ENCODE measurements around the gene STK39. TPM values are rescaled to one million over a fixed set of nuclear protein-coding genes. Genes with fewer than 3 reads are reported as not detected.

Gene STK39
- total and polyA plus RNA-seq, 2 of the 4 experiments (the other 2 are of a cell fraction): 11.8 to 16.4 TPM

GRCh38 chr2:168230389-168230788 lies 17.0 kb downstream of the STK39 start:
- H2BK5ac ChIP-seq (ENCODE audit: low read depth, low read length, poor library complexity, severe bottlenecking): no peak overlapping the region
- H3K9ac ChIP-seq (ENCODE audit: low read depth, low read length): no peak overlapping the region
- peaks cover 8% of the 10 kb centered on the region; the same call in 1 of the 2 replicates for H4K20me1 ChIP-seq (ENCODE audit: insufficient read depth, low read length)
- no peak overlapping the region for H2BK120ac ChIP-seq (ENCODE audit: low read depth, low read length)
- ChIA-PET CTCF (no interaction called here), POLR2A (ENCODE audit: unreplicated experiment) (no interaction called here)
- no peak overlapping the region for H3K4me2 ChIP-seq (ENCODE audit: low read depth, low read length)
- no peak overlapping the region for H2BK20ac ChIP-seq (ENCODE audit: low read depth, low read length)
- DNase-seq: no peak
- H2BK15ac ChIP-seq (ENCODE audit: low read depth, low read length): no peak overlapping the region
- peak overlapping the region; percentile 42; the same call in 1 of the 2 replicates for H3K23ac ChIP-seq (ENCODE audit: low read depth, low read length)
- H4K8ac ChIP-seq (ENCODE audit: low read depth in 2 of 2, low read length in 2 of 2): no peak overlapping the region
- 0 out of 2 replicates have a peak, but pooled peaks cover 2% of the 10 kb centered on the region for H3K36me3 ChIP-seq (ENCODE audit: control insufficient read depth, insufficient read depth, low read length)
- no peak overlapping the region for H3K4me3 ChIP-seq (ENCODE audit: insufficient read depth, low read depth, low read length)
- H3K18ac ChIP-seq (ENCODE audit: low read depth, low read length): no peak overlapping the region
- H3K4me1 ChIP-seq (ENCODE audit: control insufficient read depth, insufficient read depth, low read length): peaks cover 6% of the 10 kb centered on the region; the same call in 1 of the 2 replicates
- intact Hi-C loops (cut with micrococcal nuclease): no loop called here
- H2AK9ac ChIP-seq (replicated peaks; ENCODE audit: low read depth, low read length, poor library complexity): no peak overlapping the region
- TF ChIP-seq RAD21 (IDR thresholded peaks at IDR 0.05; ENCODE audit: low read length) (no peak), USF2 (IDR thresholded peaks at IDR 0.05; ENCODE audit: low read depth, low read length) (no peak), RCOR1 (IDR thresholded peaks at IDR 0.05; ENCODE audit: insufficient replicate concordance, low read length) (no peak), CEBPB (IDR thresholded peaks at IDR 0.05; ENCODE audit: low read depth, low read length) (no peak)
- TF ChIP-seq, protein P1, sequence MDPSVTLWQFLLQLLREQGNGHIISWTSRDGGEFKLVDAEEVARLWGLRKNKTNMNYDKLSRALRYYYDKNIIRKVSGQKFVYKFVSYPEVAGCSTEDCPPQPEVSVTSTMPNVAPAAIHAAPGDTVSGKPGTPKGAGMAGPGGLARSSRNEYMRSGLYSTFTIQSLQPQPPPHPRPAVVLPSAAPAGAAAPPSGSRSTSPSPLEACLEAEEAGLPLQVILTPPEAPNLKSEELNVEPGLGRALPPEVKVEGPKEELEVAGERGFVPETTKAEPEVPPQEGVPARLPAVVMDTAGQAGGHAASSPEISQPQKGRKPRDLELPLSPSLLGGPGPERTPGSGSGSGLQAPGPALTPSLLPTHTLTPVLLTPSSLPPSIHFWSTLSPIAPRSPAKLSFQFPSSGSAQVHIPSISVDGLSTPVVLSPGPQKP (IDR thresholded peaks at IDR 0.05; ENCODE audit: borderline replicate concordance, low read depth, low read length): no peak
- no peak overlapping the region for H3K27ac ChIP-seq (ENCODE audit: insufficient read depth, low read length)
- H3K79me1 ChIP-seq (ENCODE audit: low read depth in 1 of 2, low read length in 2 of 2): peaks cover 26 to 55% of the 10 kb centered on the region in 2 experiments
- H3K14ac ChIP-seq (replicated peaks; ENCODE audit: low read depth, low read length): no peak overlapping the region
- H2AFZ ChIP-seq (replicated peaks; ENCODE audit: low read length, poor library complexity): no peak overlapping the region
- H2AK5ac ChIP-seq (ENCODE audit: low read depth, low read length): no peak overlapping the region
- peaks cover 11% of the 10 kb centered on the region; the same call in 1 of the 2 replicates for H3K9me1 ChIP-seq (ENCODE audit: insufficient read depth, low read length)
- peaks cover 8% of the 10 kb centered on the region for H3K9me3 ChIP-seq (ENCODE audit: control insufficient read depth, insufficient read depth, low read length)
- no peak overlapping the region for H4K5ac ChIP-seq (ENCODE audit: low read depth, low read length)
- no peak for ATAC-seq (ENCODE audit: low read depth)
- no peak overlapping the region for H4K91ac ChIP-seq (ENCODE audit: insufficient read depth, low read depth, low read length)
- no peak overlapping the region for H3K4ac ChIP-seq (ENCODE audit: low read depth, low read length)
- dilution Hi-C loops (cut with HindIII; ENCODE audit: low sequenced_read_pairs, unreplicated experiment): no loop called here
- in situ Hi-C loops (cut with MboI; ENCODE audit: low sequenced_read_pairs): no loop called here
- no CpG with 5 or more reads among the region's 5 CpGs for whole genome bisulfite sequencing, 2 experiments (ENCODE audit: extremely low coverage in 2 of 2, insufficient read length in 1 of 2)
- H3K56ac ChIP-seq (ENCODE audit: extremely low read depth, insufficient read depth, low read length): no peak overlapping the region
- BruUV-seq (replicated peaks): no TSS peak
- no peaks in the 10 kb centered on the region for H3K27me3 ChIP-seq (ENCODE audit: control insufficient read depth, insufficient read depth, low read length)
